A172 (cell line): ENCODE data around the gene STRA6. TPM values are rescaled to one million over a fixed set of nuclear protein-coding genes. Genes with fewer than 3 reads are reported as not detected.

Source experiments
- DNase-seq: peaks from one replicate; pipeline ENCODE4 v3.0.0-alpha.2; 2015; ENCODE audit warnings: low spot score
- total RNA-seq: library from RNA; depleted of rRNA; stranded (reverse); fragments of >200 nt; shearing (Covaris generic); gene quantifications from 2 replicates; pipeline ENCODE4 v1.2.3, GENCODE V29; 2014

STRA6 gene
- total RNA-seq, 1 experiment from 2014 or later, result 3.0 TPM

GRCh38 chr15:74207652-74208440 is 5.3 kb upstream of the STRA6 start:
- no peak for DNase-seq

GRCh38 chr15:74206801-74207281 is 4.3 kb upstream of the STRA6 start:
- DNase-seq, result no peak

- no peak for DNase-seq
Measured at GRCh38 chr15:74205582-74205947, 3.0 kb upstream of the STRA6 start.

DNA sequence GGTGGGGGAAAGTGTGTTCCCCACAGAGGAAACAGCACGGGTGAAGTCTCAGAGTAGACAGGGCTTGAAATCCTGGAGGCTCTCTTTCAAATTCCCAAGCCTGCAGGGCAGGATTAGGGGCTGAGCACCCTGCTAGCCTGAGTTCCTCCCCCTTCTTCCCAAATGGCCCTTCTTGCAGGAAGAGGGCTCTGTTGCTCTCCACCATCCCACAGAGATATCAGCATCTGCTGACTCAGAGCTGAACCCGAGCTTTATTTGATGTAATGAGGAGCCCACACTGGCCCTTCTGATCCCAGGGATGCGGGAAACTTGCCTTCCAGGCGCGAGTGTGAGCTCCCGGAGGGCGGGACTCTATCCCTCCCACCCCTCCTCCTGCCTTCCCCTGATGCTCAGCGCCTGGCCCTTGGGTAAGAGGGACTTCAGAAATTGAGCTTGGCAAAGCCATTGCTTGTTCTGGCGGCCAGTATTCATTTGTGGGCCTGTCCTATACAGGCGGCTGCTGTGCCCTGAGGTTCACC is 1.4 kb upstream of the STRA6 start:
- peak; percentile 80 for DNase-seq

DNA sequence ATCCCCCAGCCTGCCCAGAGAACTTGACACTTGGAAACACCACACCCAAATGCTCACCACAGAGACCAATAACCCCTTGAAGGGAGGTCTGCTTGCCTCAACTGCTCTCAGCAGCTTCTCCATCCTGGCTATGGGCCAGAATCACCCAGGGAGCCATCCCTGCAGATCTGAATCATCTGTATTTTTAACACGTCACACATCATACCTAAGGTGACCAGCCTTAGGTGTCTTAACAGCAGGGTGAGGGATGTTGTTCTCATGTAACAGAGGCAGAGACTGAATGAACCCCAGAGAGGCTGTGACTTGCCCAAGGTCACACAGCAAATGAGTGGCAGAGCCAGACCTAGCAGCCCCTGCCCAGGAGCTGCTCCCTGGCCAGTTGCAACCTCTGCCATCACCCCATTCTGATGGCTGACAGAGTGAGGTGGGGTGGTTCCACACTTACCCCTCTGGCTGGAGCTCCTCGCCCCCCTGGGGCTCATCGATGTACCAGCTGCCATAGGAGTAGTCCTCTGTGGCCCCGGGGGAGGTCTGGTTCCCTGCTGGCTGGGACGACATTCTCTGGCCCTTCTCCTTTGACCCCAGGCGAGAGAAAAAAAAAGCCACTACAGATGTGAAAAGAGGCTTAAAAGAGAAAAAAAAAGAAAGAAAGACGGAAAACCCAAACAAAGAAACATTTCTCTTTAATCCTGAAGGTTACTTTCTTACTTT is 722 bp downstream of the STRA6 start:
- DNase-seq, result no peak

GRCh38 chr15:74200871-74201419 is 1.6 kb downstream of the STRA6 start:
- peak; percentile 72 for DNase-seq

DNA sequence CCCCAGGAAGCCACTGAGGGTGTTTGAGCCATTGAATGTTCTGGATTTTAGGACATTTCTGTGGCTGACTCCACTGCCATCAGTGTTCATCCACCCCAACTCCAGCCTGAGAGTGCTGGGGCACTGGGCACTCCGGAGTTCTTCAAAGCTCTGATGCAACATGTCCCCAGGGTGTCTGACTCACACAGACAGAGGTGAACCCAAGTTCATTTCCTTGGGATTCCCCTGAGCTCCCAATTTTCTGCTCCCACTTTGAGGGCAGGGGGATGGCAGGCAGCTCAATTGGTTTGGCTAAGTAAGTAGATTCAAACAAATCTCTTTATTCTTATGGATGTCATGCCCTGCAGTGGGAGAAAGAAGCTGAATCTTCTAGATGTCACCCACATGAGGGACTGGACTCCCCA is 2.2 kb downstream of the STRA6 start:
- DNase-seq, result peak; percentile 92

GRCh38 chr15:74199297-74199652 is 3.3 kb downstream of the STRA6 start:
- no peak for DNase-seq

DNA sequence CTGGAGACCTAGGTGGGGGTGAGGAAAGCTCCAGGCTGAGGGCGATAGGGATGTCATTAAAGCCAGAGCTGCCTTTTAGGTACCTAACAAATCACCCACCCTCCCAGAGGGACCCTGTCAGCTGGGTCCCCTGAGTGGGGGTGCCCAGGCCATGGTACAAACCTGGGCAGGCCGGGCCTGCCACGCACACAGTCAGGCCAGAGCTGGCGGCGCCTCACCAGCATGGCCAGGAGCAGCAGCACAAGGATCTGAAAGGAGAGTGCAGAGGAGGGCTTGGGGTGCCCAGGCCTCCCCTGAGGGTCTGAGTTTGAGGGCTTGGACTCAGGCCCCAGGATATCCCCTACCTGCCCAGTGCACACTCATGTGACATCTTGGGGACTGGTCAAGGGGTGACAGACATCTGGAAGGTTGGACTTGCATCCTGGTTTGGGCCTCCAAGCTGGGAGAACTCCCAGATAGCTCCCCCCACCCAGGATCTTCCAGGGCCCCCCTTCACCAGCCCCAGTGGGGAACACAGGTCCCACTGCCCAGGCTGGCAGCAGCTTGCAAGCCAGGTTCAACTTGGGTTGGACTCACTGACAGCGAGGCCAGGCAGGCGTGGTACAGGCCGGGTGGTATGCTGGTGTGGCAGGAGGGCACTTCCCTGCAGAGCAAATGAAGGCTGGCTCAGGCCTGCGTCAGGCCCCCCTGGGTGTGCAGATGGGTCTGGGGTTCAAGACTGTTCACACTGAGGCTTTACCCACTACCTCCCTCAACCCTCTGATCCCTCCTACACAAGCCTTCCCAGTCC is 5.2 kb downstream of the STRA6 start:
- no peak for DNase-seq

GRCh38 chr15:74196175-74196574 is 6.4 kb downstream of the STRA6 start:
- DNase-seq, result peak; percentile 100

DNA sequence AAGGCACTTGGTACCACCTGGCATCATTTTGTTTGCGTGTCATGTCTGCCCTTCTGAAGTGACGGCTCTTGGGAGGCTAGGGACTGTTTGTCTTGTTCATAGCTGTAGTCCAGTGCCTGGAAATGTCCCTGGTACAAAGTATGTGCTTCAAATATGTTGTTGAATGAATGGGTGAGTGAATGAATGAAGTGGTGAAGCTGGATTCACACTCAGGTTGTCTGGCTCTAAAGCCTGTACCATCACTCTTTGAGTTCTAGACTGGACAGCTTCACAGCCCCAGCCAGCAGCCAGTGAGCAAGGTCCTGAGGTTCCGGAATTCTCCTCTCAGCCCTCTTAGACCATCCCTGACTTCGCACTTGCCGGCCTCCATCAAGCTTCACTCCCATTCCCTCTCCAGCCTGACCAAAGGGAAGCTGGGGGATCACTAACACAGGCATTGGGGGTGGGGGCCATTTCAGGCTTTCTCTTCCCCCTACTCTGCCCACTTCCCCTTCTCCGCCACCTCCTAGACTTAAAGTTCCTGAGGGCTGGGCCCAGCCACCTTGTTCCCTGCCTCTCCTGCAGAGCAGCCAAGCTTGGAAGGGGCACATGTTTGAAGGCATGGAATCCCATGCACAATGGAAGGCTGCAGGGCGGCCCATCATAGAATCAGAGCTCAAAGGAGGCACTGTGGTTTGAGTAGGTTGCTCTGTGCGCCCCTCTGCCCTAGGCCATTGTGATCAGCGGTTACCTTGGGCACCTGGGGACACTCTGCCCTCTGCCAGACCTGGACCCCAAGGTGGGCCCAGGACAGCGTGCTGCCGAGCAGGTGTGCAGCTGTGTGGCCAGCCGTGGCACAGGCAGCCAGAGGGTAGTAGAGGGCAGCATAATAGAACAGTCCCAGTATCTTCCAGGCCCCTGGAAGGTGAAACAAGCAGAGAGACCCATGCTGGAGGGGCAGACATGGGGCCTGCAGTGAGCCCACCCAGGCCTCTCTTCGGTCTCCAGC is 7.7 kb downstream of the STRA6 start:
- no peak for DNase-seq

DNA sequence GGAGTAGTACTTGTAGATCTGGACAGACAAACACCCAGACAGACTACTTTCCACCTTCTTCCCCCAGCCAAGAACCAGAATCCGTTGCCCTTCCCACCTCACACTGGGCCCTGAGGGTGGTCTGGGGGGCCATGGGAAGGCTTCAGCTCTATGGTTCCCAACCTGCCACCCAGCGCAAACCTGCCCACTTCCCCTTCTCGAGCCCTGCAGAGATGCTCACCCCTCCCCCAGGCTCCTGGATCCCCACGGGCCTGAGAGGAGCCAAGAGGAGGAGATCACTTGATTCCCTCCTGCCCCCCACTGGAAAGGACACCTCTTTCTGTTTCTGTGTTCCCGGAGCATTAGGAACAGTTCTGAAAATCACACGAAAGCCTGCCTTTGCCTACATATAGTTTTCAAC is 8.7 kb downstream of the STRA6 start:
- no peak for DNase-seq

DNA sequence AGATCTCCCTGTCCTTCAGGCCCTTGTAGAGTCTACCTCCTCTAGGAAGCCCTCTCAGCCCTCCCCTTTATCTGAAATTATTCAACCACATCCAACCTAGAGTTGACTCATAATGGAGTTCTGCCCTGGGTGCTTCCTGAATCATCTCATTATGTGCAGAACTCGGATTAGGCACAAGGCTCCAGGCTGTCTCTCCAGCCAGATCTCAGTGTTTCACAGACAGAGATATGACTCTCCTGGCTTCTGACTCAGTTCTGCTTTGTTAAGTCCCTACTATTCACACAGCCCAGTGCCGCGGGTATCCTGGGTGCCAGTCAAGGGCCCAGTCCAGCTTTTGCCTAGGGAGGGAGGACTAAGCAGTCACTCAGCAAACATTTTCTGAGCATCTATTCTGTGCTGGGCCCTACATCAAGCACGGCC is 9.3 kb downstream of the STRA6 start:
- DNase-seq, result peak; percentile 98

DNA sequence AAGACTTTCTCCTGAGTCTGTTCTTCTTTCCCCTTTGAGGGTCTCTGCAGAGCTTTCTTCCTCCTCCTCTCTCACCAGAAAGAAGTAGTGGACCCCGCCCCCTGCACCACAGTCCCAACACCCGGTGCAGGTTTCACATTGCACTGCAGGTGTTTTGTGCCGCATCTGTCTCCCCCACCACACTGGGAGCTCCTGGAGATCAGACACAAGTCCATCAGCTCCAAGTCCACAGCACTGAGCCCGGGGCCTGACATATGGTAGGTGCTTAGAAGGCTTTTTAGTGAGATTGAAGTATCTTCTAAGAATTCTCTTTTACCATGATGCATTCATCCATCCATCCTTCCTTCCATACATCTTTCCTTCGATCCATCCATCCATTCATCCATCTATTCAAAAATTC is 9.8 kb downstream of the STRA6 start:
- DNase-seq, result no peak

- DNase-seq, result no peak
Measured at GRCh38 chr15:74191798-74192197, 10.8 kb downstream of the STRA6 start.

DNA sequence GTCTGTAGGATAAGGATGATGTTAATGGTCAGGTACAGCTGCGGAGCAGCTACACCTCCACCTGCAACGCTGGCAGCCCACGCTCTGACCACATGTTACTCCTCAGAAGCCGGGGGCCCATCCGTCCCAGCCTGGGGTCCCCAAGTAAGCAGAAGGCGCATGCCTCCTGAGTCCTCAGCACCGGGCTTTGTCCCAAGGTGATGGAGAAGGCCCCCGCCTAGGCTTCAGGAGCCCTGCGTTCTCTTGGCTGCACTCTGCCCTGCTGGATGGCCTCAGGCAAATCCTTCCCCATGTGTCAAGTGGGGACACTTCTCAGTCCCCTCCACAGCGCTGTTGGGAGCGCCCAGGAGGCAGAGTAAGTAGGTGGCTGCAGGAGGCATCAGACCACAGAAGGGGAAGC is 14.4 kb downstream of the STRA6 start:
- no peak for DNase-seq

- no peak for DNase-seq
Measured at GRCh38 chr15:74185710-74186348, 16.8 kb downstream of the STRA6 start.

- no peak for DNase-seq
Measured at GRCh38 chr15:74184582-74185091, 17.9 kb downstream of the STRA6 start.

DNA sequence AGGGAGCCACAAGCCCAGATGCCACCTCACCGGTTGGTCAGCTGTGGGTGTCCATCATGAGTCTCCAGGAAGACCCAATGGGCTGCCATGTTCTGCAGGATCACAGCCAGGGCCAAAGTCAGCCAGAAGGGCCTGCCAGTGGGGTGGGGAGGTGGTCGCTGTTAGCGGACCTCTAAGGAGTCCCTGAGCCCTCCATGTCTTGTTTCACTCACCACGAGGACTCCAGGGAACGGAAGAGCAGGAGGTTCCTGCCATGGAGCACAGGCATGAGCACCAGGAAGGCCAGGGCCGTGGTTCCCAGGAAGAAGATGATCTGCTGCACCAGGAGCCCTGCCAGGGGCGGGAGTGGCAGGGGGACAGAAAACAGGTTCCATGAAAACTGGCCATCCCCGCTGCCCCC is 20.5 kb downstream of the STRA6 start:
- DNase-seq, result no peak
